GM12878 (cell line): ENCODE results near the gene POP5. TPM values are rescaled to one million over a fixed set of nuclear protein-coding genes. Genes with fewer than 3 reads are reported as not detected.

Source experiments
- ATAC-seq: fragments of 200-7000 bp; cut with Tn5 transposase; 3 replicates; pipeline ENCODE4 v1.9.1; 2020; ENCODE audit warnings: mild to moderate bottlenecking, moderate library complexity
- BruUV-seq: library from RNA; stranded (reverse); fragments of 400-500 nt; replicated peaks from 2 replicates; lab custom pipeline; 2021; lab: Mats Ljungman, UMichigan
- CTCF ChIA-PET: fragments of 300-600 bp; sonication (Branson Sonifier 250); formaldehyde crosslinking; extraction: SDS; loops from one replicate; lab custom pipeline; 2021; ENCODE audit warnings: inconsistent platforms; lab: Yijun Ruan, JAX
- POLR2A ChIA-PET: fragments of 350-600 bp; formaldehyde crosslinking; extraction: SDS; loops from one replicate; lab custom pipeline; 2021; ENCODE audit warnings: inconsistent platforms; lab: Charles Lee
- RAD21 ChIA-PET: fragments of 300-600 bp; sonication (Branson Sonifier 250); formaldehyde crosslinking; loops from one replicate; lab custom pipeline; 2023; ENCODE audit warnings: antibody characterized with exemption; ENCODE audit not compliant: unreplicated experiment; lab: Charles Lee
- SMC1A ChIA-PET: fragments of 300-600 bp; sonication (Branson Sonifier 250); formaldehyde crosslinking; loops from one replicate; lab custom pipeline; 2023; ENCODE audit not compliant: unreplicated experiment, uncharacterized antibody; lab: Charles Lee
- DNase-seq: peaks from one replicate; pipeline ENCODE4 v3.0.0-alpha.2; 2011; ENCODE audit warnings: low read depth, low spot score
- FAIRE-seq: peaks from 3 replicates; lab custom pipeline; 2011; peaks lifted over from hg19 to GRCh38; lab: Jason Lieb, UNC
- H2AFZ ChIP-seq: 2 replicates; pipeline ENCODE4 v1.6.0; 2011; ENCODE audit warnings: low read depth, low read length, control low read depth; ENCODE audit not compliant: control insufficient read depth
- H3K27ac ChIP-seq: 2 replicates; pipeline ENCODE4 v1.5.1; 2011; ENCODE audit warnings: control low read depth; ENCODE audit not compliant: control insufficient read depth, insufficient read depth
- H3K27me3 ChIP-seq, 2 experiments: replicated peaks in 1 of 2; 2 replicates each; pipeline versions ENCODE4 v1.6.0 to v1.6.1; 2011; ENCODE audit warnings: low read length in 1 of 2; ENCODE audit not compliant: control insufficient read depth in 2 of 2, insufficient read depth in 2 of 2
- H3K36me3 ChIP-seq, 2 experiments: 2 replicates each; pipeline ENCODE4 v1.5.1; 2011; ENCODE audit warnings: low read length in 1 of 2; ENCODE audit not compliant: control insufficient read depth in 2 of 2, insufficient read depth in 2 of 2
- H3K4me1 ChIP-seq: 2 replicates; pipeline ENCODE4 v1.6.1; 2011; ENCODE audit warnings: mild to moderate bottlenecking, low read length, moderate library complexity, mixed read lengths; ENCODE audit not compliant: control insufficient read depth, insufficient read depth
- H3K4me2 ChIP-seq: 2 replicates; pipeline ENCODE4 v1.6.0; 2011; ENCODE audit warnings: control low read depth; ENCODE audit not compliant: control insufficient read depth, insufficient read depth
- H3K4me3 ChIP-seq: fragments of 200-600 bp; sonication (generic); 2 replicates; pipeline ENCODE4 v1.5.1; 2016
- H3K79me2 ChIP-seq: 2 replicates; pipeline ENCODE4 v1.6.0; 2011; ENCODE audit warnings: low read length; ENCODE audit not compliant: control insufficient read depth, insufficient read depth
- H3K9ac ChIP-seq: 2 replicates; pipeline ENCODE4 v1.8.0; 2011; ENCODE audit warnings: low read length, control low read depth, mixed read lengths; ENCODE audit not compliant: control insufficient read depth, insufficient read depth
- H3K9me3 ChIP-seq: replicated peaks from 3 replicates; pipeline ENCODE4 v1.5.1; 2011; ENCODE audit warnings: mild to moderate bottlenecking, low read length; ENCODE audit not compliant: control insufficient read depth, insufficient read depth
- H4K20me1 ChIP-seq: 2 replicates; pipeline ENCODE4 v1.6.0; 2011; ENCODE audit not compliant: control insufficient read depth, insufficient read depth
- ASH2L ChIP-seq: fragments of 300-600, 200-600 bp; sonication (generic); IDR thresholded peaks from 2 replicates; pipeline ENCODE4 v1.6.1; 2017; ENCODE audit warnings: low read depth, mild to moderate bottlenecking, borderline replicate concordance
- NR2C1 ChIP-seq: fragments of 450-650 bp; IDR thresholded peaks from 2 replicates; pipeline ENCODE4 v1.6.1; 2017; ENCODE audit warnings: antibody characterized with exemption, mild to moderate bottlenecking, moderate library complexity
- PAX8 ChIP-seq: fragments of 450-650 bp; IDR thresholded peaks from 2 replicates; pipeline ENCODE4 v1.6.1; 2017; ENCODE audit warnings: mild to moderate bottlenecking, moderate library complexity
- POLR2AphosphoS5 ChIP-seq: IDR thresholded peaks from 2 replicates; pipeline ENCODE4 v1.6.1; 2011; ENCODE audit warnings: mild to moderate bottlenecking, low read length, inconsistent platforms
- SREBF1 ChIP-seq: IDR thresholded peaks from 2 replicates; pipeline ENCODE4 v1.6.1; 2012; ENCODE audit warnings: mild to moderate bottlenecking, low read length
- ZNF24 ChIP-seq: fragments of 450-650 bp; IDR thresholded peaks from 2 replicates; pipeline ENCODE4 v1.6.1; 2017; ENCODE audit warnings: antibody characterized with exemption, mild to moderate bottlenecking
- WGBS: methylation state at CpG from one replicate; pipeline ENCODE4 v1.1.6; 2016; ENCODE audit warnings: low lambda C conversion rate; ENCODE audit not compliant: insufficient replicate concordance, insufficient coverage; ENCODE audit errors: missing lambda C conversion rate; 5-methylcytosine and 5-hydroxymethylcytosine counted together
- in situ Hi-C: fragments of 300-500 bp; cut with MboI; formaldehyde crosslinking; loops from 9 replicates; pipeline ENCODE4 v1.14.3; 2018; ENCODE audit warnings: mixed read lengths
- intact Hi-C: fragments of 100-400 bp; cut with micrococcal nuclease; formaldehyde crosslinking; loops from one replicate; pipeline ENCODE4 v1.14.2; 2022; ENCODE audit not compliant: unreplicated experiment
- polyA plus RNA-seq, 11 experiments: library from polyadenylated mRNA; depleted of rRNA in 4 of 11; unstranded in 6 of 11; stranded (reverse) in 5 of 11; fragments of >200 nt; fragmentation: Nextera tagmentation in 4 of 11; fragmentation: Illumina TruSeq in 1 of 11; extraction: Ambion mirVana in 4 of 11; extraction: Trizol in 1 of 11; gene quantifications; 1 replicate in 1 of 11; 2 replicates in 10 of 11; pipeline versions ENCODE4 v1.2.1 to v1.2.3, GENCODE V29; 2011 to 2016; ENCODE audit warnings: inconsistent platforms in 2 of 11, missing spikeins in 2 of 11, low read depth in 1 of 11
- total RNA-seq, 4 experiments: library from RNA; depleted of rRNA in 3 of 4; stranded (reverse); fragments of >200 nt in 3 of 4; fragmentation: Illumina TruSeq in 1 of 4; extraction: Trizol in 1 of 4; gene quantifications; 2 replicates each; pipeline versions ENCODE4 v1.2.1 to v1.2.3, GENCODE V29; 2013 to 2021

POP5 gene
- total and polyA plus RNA-seq, 10 of the 15 experiments (the other 5 are each of a cell fraction or from before 2014, with no cell fraction given) = 50.3 to 234 (median 83.7) TPM

DNA sequence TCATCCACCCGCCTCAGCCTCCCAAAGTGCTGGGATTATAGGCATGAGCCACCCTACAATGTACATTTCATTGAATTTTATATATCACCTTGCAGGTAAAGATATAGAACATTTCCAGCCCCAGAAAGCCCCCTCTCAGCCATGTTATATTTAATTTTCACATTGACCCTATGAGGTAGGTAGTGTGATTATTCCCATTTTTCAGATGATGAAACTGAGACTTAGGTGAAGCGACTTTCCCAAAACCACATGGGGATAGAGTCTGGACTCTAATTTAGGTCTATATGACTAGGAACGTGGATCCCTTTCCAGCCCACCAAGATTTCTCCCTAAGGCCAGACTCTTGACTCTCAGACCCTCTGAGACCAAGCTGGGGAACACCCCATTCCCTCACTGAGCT lies 15.7 kb upstream of the POP5 start:
- intact Hi-C loops = no loop called here
- RAD21 ChIA-PET = interaction anchor here (1.0 kb wide), 1 partner anchor 15 kb away, joined by 3 read pairs; the partner anchor contains the start of gene POP5
- Histone ChIP-seq H3K4me1 (no peaks in the 10 kb centered on the region), H3K27ac (no peak overlapping the region), H3K27me3 (peaks cover 0 to 3% of the 10 kb centered on the region in 2 experiments; a peak in 2 of 4 replicates), H3K4me2 (no peak overlapping the region), H4K20me1 (peaks cover 2% of the 10 kb centered on the region; the same call in 1 of the 2 replicates), H3K36me3 (no peaks in the 10 kb centered on the region), H3K9ac (no peak overlapping the region), H3K9me3 (no peaks in the 10 kb centered on the region), H2AFZ (no peak overlapping the region), H3K79me2 (no peaks in the 10 kb centered on the region), H3K4me3 (no peak overlapping the region)
- POLR2A ChIA-PET = interaction anchor here (0.6 kb wide), 1 partner anchor 292 kb away, joined by 5 read pairs; no protein-coding TSS in a partner anchor
- TF ChIP-seq SREBF1 (no peak), ASH2L (no peak), PAX8 (no peak), NR2C1 (no peak), ZNF24 (no peak), POLR2AphosphoS5 (no peak)
- FAIRE-seq (no peak), DNase-seq (no peak), ATAC-seq (no peak)
- 12% methylated on average over 3 of the region's 3 CpGs for WGBS
- CTCF ChIA-PET = no interaction called here
- no TSS peak for BruUV-seq
- SMC1A ChIA-PET = interaction anchor here (0.7 kb wide), 1 partner anchor 16 kb away, joined by 3 read pairs; the partner anchor contains the start of gene POP5
- in situ Hi-C loops = no loop called here
